ENCODE results near the gene NACC2.

- TF ChIP-seq CTCF (IDR thresholded peaks at IDR 0.05) = no peak
- no peak for TF ChIP-seq EP300 (IDR thresholded peaks at IDR 0.05)
- TF ChIP-seq POLR2A (IDR thresholded peaks at IDR 0.05) = no peak
Measured at GRCh38 chr9:136109351-136110081, 14.4 kb upstream of the NACC2 start.

Measured in ovary (tissue), 3 donors.